Measurements from ENCODE around the gene PAXX. TPM values are rescaled to one million over a fixed set of nuclear protein-coding genes. Genes with fewer than 3 reads are reported as not detected.

Gene PAXX
- polyA plus RNA-seq, 1 donor (not counting 4 experiments of a cell fraction or from before 2014, with no cell fraction given) = 11.2 TPM

DNA sequence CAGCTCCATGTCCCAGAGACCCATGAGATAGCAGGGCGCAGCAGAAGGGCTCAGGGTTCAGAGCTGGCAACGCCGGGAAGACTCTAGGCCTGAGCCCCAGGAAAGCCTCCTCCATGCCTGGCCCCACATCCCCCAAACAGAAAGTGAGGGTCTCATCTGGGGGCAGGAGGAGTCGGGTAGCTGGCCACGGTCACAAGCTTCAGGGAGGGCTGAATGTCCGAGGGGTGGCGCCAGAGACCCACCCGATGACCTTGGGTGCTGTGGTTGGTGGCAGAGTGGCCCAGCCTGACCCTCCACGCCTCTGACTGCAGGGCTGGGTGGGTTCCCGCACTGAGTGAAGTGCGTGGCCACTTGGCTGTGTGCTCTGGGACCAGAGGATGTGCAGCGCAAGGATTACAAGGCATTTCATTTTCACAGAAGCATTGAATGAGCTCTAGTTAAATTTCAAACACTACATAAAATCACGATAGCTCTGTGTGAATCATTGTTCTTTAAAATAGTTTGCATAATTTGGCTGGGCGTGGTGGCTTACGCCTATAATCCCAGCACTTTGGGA is 44.2 kb upstream of the PAXX start:
- TF ChIP-seq, protein P1, sequence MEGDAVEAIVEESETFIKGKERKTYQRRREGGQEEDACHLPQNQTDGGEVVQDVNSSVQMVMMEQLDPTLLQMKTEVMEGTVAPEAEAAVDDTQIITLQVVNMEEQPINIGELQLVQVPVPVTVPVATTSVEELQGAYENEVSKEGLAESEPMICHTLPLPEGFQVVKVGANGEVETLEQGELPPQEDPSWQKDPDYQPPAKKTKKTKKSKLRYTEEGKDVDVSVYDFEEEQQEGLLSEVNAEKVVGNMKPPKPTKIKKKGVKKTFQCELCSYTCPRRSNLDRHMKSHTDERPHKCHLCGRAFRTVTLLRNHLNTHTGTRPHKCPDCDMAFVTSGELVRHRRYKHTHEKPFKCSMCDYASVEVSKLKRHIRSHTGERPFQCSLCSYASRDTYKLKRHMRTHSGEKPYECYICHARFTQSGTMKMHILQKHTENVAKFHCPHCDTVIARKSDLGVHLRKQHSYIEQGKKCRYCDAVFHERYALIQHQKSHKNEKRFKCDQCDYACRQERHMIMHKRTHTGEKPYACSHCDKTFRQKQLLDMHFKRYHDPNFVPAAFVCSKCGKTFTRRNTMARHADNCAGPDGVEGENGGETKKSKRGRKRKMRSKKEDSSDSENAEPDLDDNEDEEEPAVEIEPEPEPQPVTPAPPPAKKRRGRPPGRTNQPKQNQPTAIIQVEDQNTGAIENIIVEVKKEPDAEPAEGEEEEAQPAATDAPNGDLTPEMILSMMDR (optimal IDR thresholded peaks at IDR 0.05 in 1 of 3, IDR thresholded peaks at IDR 0.05 in 1 of 3, conservative IDR thresholded peaks at IDR 0.05 in 1 of 3; ENCODE audit: extremely low read depth in 1 of 3, insufficient read depth in 2 of 3, low read length in 3 of 3) = peak in 2 of 3 experiments; percentile 12 to 43
- no peak for TF ChIP-seq EZH2 (IDR thresholded peaks at IDR 0.05; ENCODE audit: low read length)
- Histone ChIP-seq H2AFZ (ENCODE audit: control insufficient read depth, low read length) (no peak overlapping the region), H3K27ac (ENCODE audit: control insufficient read depth, insufficient read depth, low read length) (no peak overlapping the region), H4K20me1 (ENCODE audit: control insufficient read depth, extremely low read depth, insufficient read depth, low read length) (no peaks in the 10 kb centered on the region), H3K9me3 (ENCODE audit: control insufficient read depth, low read depth, low read length) (no peaks in the 10 kb centered on the region), H3K79me2 (ENCODE audit: control insufficient read depth, insufficient read depth, low read length) (peaks cover 12% of the 10 kb centered on the region), H3K27me3 (ENCODE audit: control insufficient read depth, extremely low read depth, insufficient read depth, low read length) (no peaks in the 10 kb centered on the region), H3K4me1 (ENCODE audit: control insufficient read depth, extremely low read depth, insufficient read depth, low read length) (peaks cover 19% of the 10 kb centered on the region), H3K9ac (ENCODE audit: control insufficient read depth, extremely low read depth, insufficient read depth, low read length) (no peak overlapping the region), H3K36me3 (ENCODE audit: control insufficient read depth in 2 of 2, extremely low read depth in 1 of 2, insufficient read depth in 2 of 2, low read length in 2 of 2) (no peaks in the 10 kb centered on the region), H3K4me2 (ENCODE audit: control insufficient read depth, extremely low read depth, insufficient read depth, low read depth, low read length) (no peak overlapping the region), H3K4me3 (ENCODE audit: control insufficient read depth in 2 of 3, extremely low read depth in 1 of 3, insufficient read depth in 2 of 3, low read depth in 1 of 3, low read length in 3 of 3) (no peak overlapping the region), H3K9me1 (ENCODE audit: control insufficient read depth, extremely low read depth, insufficient read depth, low read length) (no peaks in the 10 kb centered on the region)
- dilution Hi-C loops (cut with MboI; ENCODE audit: extremely low pct_ligation_motif_present, low sequenced_read_pairs) = loop anchor here (25.0 kb wide), 1 partner anchor 136 kb away; the partner anchor contains the start of gene RABL6
- FAIRE-seq (peak; percentile 17), DNase-seq (ENCODE audit: low read depth, low spot score) (no peak)

DNA sequence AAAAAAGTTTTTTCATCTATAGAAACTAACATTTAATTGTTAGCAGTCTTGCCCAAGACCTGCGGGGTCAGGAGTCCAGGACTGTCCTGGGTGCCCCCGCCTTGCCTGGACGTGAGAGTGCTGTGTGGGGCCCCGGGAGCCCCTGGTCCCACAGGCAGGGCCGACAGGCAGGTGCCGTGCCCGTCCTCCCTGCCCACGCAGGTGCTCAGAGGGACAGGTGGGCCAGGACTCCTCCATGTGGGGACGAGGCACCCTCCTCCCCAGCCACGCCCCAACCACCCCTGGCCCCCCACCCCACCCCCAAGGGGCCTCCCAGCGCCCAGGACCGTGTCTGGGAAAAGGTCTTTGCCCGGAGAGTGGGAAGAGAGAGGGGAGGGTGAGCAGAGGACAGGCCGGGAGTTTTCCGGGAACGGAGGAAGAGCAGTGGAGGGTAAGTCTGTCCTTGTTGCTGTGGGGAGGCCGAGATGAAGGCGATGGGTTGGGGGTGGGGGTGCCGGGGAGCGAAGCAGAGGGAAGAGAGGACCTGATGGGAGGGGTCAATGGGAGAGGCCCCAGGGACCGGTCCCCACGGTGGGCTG is 42.9 kb upstream of the PAXX start:
- Histone ChIP-seq H3K27ac (ENCODE audit: control insufficient read depth, insufficient read depth, low read length) (no peak overlapping the region), H3K4me3 (ENCODE audit: control insufficient read depth in 2 of 3, extremely low read depth in 1 of 3, insufficient read depth in 2 of 3, low read depth in 1 of 3, low read length in 3 of 3) (peak overlapping the region; percentile 63 to 70 (median 65)), H3K4me1 (ENCODE audit: control insufficient read depth, extremely low read depth, insufficient read depth, low read length) (peaks cover 14% of the 10 kb centered on the region), H3K36me3 (ENCODE audit: control insufficient read depth in 2 of 2, extremely low read depth in 1 of 2, insufficient read depth in 2 of 2, low read length in 2 of 2) (no peaks in the 10 kb centered on the region), H3K27me3 (ENCODE audit: control insufficient read depth, extremely low read depth, insufficient read depth, low read length) (no peaks in the 10 kb centered on the region), H3K4me2 (ENCODE audit: control insufficient read depth, extremely low read depth, insufficient read depth, low read depth, low read length) (peak overlapping the region; percentile 54), H4K20me1 (ENCODE audit: control insufficient read depth, extremely low read depth, insufficient read depth, low read length) (no peaks in the 10 kb centered on the region), H3K9ac (ENCODE audit: control insufficient read depth, extremely low read depth, insufficient read depth, low read length) (peak overlapping the region; percentile 64), H3K79me2 (ENCODE audit: control insufficient read depth, insufficient read depth, low read length) (no peaks in the 10 kb centered on the region), H2AFZ (ENCODE audit: control insufficient read depth, low read length) (peak overlapping the region; percentile 74), H3K9me3 (ENCODE audit: control insufficient read depth, low read depth, low read length) (no peaks in the 10 kb centered on the region), H3K9me1 (ENCODE audit: control insufficient read depth, extremely low read depth, insufficient read depth, low read length) (no peaks in the 10 kb centered on the region)
- TF ChIP-seq, protein P1 (optimal IDR thresholded peaks at IDR 0.05 in 1 of 3, IDR thresholded peaks at IDR 0.05 in 1 of 3, conservative IDR thresholded peaks at IDR 0.05 in 1 of 3; ENCODE audit: extremely low read depth in 1 of 3, insufficient read depth in 2 of 3, low read length in 3 of 3) = no peak
- TF ChIP-seq EZH2 (IDR thresholded peaks at IDR 0.05; ENCODE audit: low read length) = no peak
- dilution Hi-C loops (cut with MboI; ENCODE audit: extremely low pct_ligation_motif_present, low sequenced_read_pairs) = loop anchor here (25.0 kb wide), 1 partner anchor 137 kb away; the partner anchor contains the start of gene RABL6
- DNase-seq (ENCODE audit: low read depth, low spot score) (no peak), FAIRE-seq (no peak)
